Gastrocnemius medialis (tissue), 4 donors: ENCODE results near the gene CSTB. TPM values are rescaled to one million over a fixed set of nuclear protein-coding genes. Genes with fewer than 3 reads are reported as not detected.

Experiments
- ATAC-seq, 2 donors: fragments of 150-250 bp; one replicate each; pipeline ENCODE4 v1.9.1; 2016
- DNase-seq, 2 donors: peaks; one replicate each; pipeline ENCODE4 v3.0.0-alpha.2; 2019
- H3K27ac ChIP-seq, 4 donors: fragments of 200-600 bp; sonication (generic); 1 replicate in 1 of 4; 2 replicates in 3 of 4; pipeline ENCODE4 v1.5.1; 2016 to 2018; ENCODE audit warnings: mild to moderate bottlenecking in 2 of 4, moderate library complexity in 1 of 4
- H3K27me3 ChIP-seq, 3 donors: fragments of 200-600 bp; sonication (generic) in 2 of 3; 1 replicate in 1 of 3; 2 replicates in 2 of 3; pipeline versions ENCODE4 v1.5.1 to v1.6.0; 2016 to 2019; ENCODE audit warnings: mild to moderate bottlenecking in 1 of 3, moderate library complexity in 1 of 3
- H3K36me3 ChIP-seq, 2 donors: fragments of 200-600 bp; sonication (generic) in 1 of 2; one replicate each; pipeline ENCODE4 v1.5.1; 2017 to 2018
- H3K4me1 ChIP-seq, 2 donors: fragments of 200-600 bp; sonication (generic) in 1 of 2; one replicate each; pipeline ENCODE4 v1.5.1; 2016 to 2017; ENCODE audit warnings: mild to moderate bottlenecking in 2 of 2
- H3K4me3 ChIP-seq, 4 donors: fragments of 200-600 bp; sonication (generic) in 3 of 4; 1 replicate in 1 of 4; 2 replicates in 3 of 4; pipeline ENCODE4 v1.5.1; 2016 to 2019; ENCODE audit warnings: mild to moderate bottlenecking in 2 of 4
- H3K9me3 ChIP-seq, 3 donors: fragments of 200-600 bp; sonication (generic) in 2 of 3; 1 replicate in 1 of 3; 2 replicates in 2 of 3; pipeline ENCODE4 v1.5.1; 2016 to 2019
- POLR2A ChIP-seq, 2 donors: fragments of 450-650 bp; IDR thresholded peaks; one replicate each; pipeline ENCODE4 v1.6.1; 2017; ENCODE audit warnings: antibody characterized with exemption in 2 of 2, mild to moderate bottlenecking in 2 of 2, moderate library complexity in 2 of 2
- in situ Hi-C, 4 donors: fragments of 200-750 bp; cut with MboI; loops; one replicate each; pipeline versions ENCODE4 v1.15.0 to v1.8.0; 2017; ENCODE audit warnings: low sequenced_read_pairs in 4 of 4
- intact Hi-C: fragments of 100-400 bp; cut with DNase I; formaldehyde crosslinking; loops from one replicate; pipeline ENCODE4 v1.15.1; 2023; ENCODE audit warnings: low total_unique reads
- total RNA-seq, 4 donors: library from RNA; depleted of rRNA; stranded (reverse); fragments of >200 nt; gene quantifications; one replicate each; pipeline versions ENCODE4 v1.1.0 to v1.2.3, GENCODE V29; 2016
- TF ChIP-seq, protein P1 (sequence below), 5 experiments: fragments of 450-650 bp in 3 of 5; fragments of 200-600 bp in 2 of 5; sonication (generic) in 2 of 5; IDR thresholded peaks in 4 of 5; conservative IDR thresholded peaks in 1 of 5; 1 replicate in 4 of 5; 2 replicates in 1 of 5; pipeline ENCODE4 v1.5.1; 2016 to 2019; ENCODE audit warnings: antibody characterized with exemption in 5 of 5, mild to moderate bottlenecking in 3 of 5, moderate library complexity in 3 of 5

Gene CSTB
- total RNA-seq, 4 donors from 2014 or later, result 1.3 to 5.9 (median 5.2) TPM

GRCh38 chr21:43813656-43813980 lies 37.5 kb upstream of the CSTB start:
- no peak for ATAC-seq
- intact Hi-C loops (loop anchor here (5.0 kb wide), 1 partner anchor 54 kb away; the partner anchor contains the start of gene AGPAT3), in situ Hi-C loops (loop anchor here in 1 of 4 donors (25.0 kb wide), 1 partner anchor 101 kb away; the partner anchor contains the start of gene PDXK)
- no peak for DNase-seq
- Histone ChIP-seq H3K27me3 (no peaks in the 10 kb centered on the region), H3K27ac (no peak overlapping the region), H3K4me1 (peaks cover 21% of the 10 kb centered on the region in 2 donors), H3K9me3 (no peaks in the 10 kb centered on the region), H3K4me3 (no peak overlapping the region), H3K36me3 (no peaks in the 10 kb centered on the region)
- TF ChIP-seq POLR2A (IDR thresholded peaks at IDR 0.05), result no peak
- TF ChIP-seq, protein P1, sequence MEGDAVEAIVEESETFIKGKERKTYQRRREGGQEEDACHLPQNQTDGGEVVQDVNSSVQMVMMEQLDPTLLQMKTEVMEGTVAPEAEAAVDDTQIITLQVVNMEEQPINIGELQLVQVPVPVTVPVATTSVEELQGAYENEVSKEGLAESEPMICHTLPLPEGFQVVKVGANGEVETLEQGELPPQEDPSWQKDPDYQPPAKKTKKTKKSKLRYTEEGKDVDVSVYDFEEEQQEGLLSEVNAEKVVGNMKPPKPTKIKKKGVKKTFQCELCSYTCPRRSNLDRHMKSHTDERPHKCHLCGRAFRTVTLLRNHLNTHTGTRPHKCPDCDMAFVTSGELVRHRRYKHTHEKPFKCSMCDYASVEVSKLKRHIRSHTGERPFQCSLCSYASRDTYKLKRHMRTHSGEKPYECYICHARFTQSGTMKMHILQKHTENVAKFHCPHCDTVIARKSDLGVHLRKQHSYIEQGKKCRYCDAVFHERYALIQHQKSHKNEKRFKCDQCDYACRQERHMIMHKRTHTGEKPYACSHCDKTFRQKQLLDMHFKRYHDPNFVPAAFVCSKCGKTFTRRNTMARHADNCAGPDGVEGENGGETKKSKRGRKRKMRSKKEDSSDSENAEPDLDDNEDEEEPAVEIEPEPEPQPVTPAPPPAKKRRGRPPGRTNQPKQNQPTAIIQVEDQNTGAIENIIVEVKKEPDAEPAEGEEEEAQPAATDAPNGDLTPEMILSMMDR (IDR thresholded peaks at IDR 0.05 in 4 of 5, conservative IDR thresholded peaks at IDR 0.05 in 1 of 5), result no peak

DNA sequence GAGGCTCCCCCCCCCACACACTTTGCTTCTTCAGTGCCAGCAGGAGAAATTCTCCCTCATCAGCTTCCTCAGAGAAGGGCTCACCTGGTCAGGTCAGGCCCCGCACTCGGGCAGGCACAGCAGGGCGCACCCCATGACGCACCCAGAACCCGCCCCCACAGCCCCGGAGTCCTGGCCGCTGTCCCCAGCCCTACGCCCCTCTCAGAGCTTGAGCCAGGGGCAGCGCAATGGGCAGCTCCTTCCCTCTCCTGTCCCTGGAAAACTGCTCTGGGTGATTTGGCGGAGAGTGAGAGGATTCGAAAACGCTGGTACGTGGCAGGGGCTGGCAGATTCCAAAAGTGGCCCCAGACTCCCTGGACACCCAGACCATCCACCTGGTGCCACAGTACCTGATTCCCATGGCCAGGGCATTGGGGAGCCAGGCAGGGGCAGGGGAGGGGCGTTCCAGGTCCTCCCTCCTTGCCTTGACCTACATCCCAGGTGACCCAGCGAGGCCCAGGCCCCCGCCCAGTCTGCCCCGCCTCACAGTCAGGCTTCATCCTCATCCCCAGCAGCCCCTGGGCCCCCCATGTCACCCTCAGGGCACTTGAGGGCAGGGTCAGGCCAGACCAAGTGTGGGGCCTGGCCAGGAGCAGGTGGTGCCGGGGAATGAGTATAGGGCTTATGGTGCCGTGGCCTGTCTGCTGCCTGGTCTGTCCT lies 37.0 kb upstream of the CSTB start:
- peak overlapping the region in 1 of 4 donors; percentile 50 for H3K27ac ChIP-seq
- H3K9me3 ChIP-seq, result no peaks in the 10 kb centered on the region
- DNase-seq (no peak), ATAC-seq (no peak)
- no peaks in the 10 kb centered on the region for H3K27me3 ChIP-seq
- intact Hi-C loops, result loop anchor here (1.0 to 5.0 kb wide), 3 partner anchors 13 to 162 kb away; partner anchors contain the start of gene AGPAT3
- H3K4me1 ChIP-seq, result peaks cover 21% of the 10 kb centered on the region in 2 donors
- H3K36me3 ChIP-seq, result no peaks in the 10 kb centered on the region
- no peak for TF ChIP-seq POLR2A (IDR thresholded peaks at IDR 0.05)
- TF ChIP-seq, protein P1 (IDR thresholded peaks at IDR 0.05 in 4 of 5, conservative IDR thresholded peaks at IDR 0.05 in 1 of 5), result no peak
- H3K4me3 ChIP-seq, result no peak overlapping the region
- in situ Hi-C loops, result loop anchor here in 1 of 4 donors (25.0 kb wide), 1 partner anchor 101 kb away; the partner anchor contains the start of gene PDXK

- DNase-seq, result peak; percentile 38 to 85
- no peaks in the 10 kb centered on the region for H3K9me3 ChIP-seq
- no peak for TF ChIP-seq POLR2A (IDR thresholded peaks at IDR 0.05)
- TF ChIP-seq, protein P1 (IDR thresholded peaks at IDR 0.05 in 4 of 5, conservative IDR thresholded peaks at IDR 0.05 in 1 of 5), result no peak
- H3K4me3 ChIP-seq, result peak overlapping the region in 3 of 4 donors; percentile 7 to 25 (median 24)
- ATAC-seq, result peak; percentile 52 to 68
- intact Hi-C loops (loop anchor here (1.0 to 5.0 kb wide), 3 partner anchors 14 to 163 kb away; partner anchors contain the start of gene AGPAT3), in situ Hi-C loops (loop anchor here in 1 of 4 donors (25.0 kb wide), 1 partner anchor 100 kb away; the partner anchor contains the start of gene PDXK)
- H3K4me1 ChIP-seq, result peaks cover 21% of the 10 kb centered on the region in 2 donors
- no peaks in the 10 kb centered on the region for H3K27me3 ChIP-seq
- H3K27ac ChIP-seq, result peak overlapping the region; percentile 43 to 65 (median 50)
- no peaks in the 10 kb centered on the region for H3K36me3 ChIP-seq
Measured at GRCh38 chr21:43812139-43812821, 36.2 kb upstream of the CSTB start.

DNA sequence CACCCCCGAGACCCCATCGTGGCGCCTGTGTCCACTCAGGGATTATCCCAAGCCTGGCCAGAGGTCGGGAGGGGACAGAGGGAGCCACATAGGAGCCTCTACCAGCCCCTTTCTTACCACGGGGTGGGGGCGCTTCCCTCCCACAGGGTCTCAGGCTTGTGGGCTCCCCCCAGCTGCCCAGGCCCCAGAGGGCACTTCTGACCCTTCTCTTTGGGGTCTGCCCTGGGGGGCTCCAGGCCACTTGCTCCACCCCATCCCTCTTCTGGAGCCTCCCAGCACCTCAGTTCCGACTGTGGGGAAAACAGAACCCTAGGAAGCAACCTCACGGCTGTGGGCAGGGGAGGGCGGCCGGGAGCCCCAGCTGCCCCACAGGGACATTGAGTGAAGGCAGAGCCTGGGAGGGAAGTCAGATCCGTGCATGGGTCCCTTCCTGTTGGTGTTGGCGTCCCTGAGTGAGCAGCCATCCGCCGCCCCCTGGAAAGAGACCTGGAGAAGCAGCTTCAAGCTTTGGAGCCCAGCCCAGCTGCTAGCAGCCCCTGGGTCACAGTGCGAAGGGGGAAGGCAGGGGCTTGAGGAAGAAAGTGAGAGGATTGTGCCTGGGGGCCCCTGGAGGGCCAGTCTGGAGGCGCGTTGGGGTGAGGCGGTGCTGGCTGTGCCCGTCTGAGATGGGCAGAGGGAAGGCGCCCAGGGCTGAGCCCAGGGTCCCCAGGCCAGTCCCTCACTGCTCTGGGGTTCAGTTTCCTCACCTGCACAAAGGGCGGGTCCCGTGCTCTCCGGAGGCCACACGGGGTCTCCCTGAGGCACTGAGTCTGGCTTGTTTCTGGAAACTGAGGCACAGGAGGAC lies 35.4 kb upstream of the CSTB start:
- H3K4me3 ChIP-seq, result peak overlapping the region in 3 of 4 donors; percentile 11 to 25 (median 24)
- peak overlapping the region; percentile 9 to 65 (median 50) for H3K27ac ChIP-seq
- DNase-seq, result no peak
- ATAC-seq, result peak; percentile 9 to 21
- no peaks in the 10 kb centered on the region for H3K9me3 ChIP-seq
- H3K36me3 ChIP-seq, result no peaks in the 10 kb centered on the region
- intact Hi-C loops, result loop anchor here (1.0 to 5.0 kb wide), 4 partner anchors 15 to 164 kb away; partner anchors contain the start of gene AGPAT3
- no peaks in the 10 kb centered on the region for H3K27me3 ChIP-seq
- peaks cover 21% of the 10 kb centered on the region in 2 donors for H3K4me1 ChIP-seq
- in situ Hi-C loops, result loop anchor here in 1 of 4 donors (25.0 kb wide), 1 partner anchor 99 kb away; the partner anchor contains the start of gene PDXK
- TF ChIP-seq, protein P1 (IDR thresholded peaks at IDR 0.05 in 4 of 5, conservative IDR thresholded peaks at IDR 0.05 in 1 of 5), result no peak
- no peak for TF ChIP-seq POLR2A (IDR thresholded peaks at IDR 0.05)
